GM19240 (cell line): Measurements from ENCODE around the gene BRI3.
"Not testable (repeated sequence)": the region's sequence is repeated elsewhere in the genome, so short reads cannot be mapped to it uniquely, and the experiment has no call there.

Experiments
- DNase-seq: peaks from one replicate; pipeline ENCODE4 v3.0.0; 2011; ENCODE audit warnings: low spot score; ENCODE audit not compliant: insufficient read length

Gene BRI3

DNA sequence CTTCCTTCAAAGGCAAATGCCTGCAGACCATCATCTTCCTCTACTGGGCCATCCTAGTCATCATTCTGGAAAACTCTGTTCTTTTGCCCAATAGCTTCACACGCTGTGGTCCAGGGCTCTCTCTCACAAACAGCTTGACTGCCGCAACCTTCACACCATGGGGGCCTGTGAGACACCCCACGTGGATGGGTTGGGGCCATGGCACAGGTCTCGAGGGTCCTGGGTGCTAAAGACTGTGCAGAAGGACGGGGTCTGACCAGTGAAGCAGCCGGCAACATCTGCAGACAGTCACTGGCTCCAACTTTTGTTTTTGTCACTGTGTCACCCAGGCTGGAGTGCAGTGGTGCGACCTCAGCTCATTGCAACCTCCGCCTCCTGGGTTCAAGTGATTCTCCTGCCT lies 28.1 kb downstream of the BRI3 start:
- DNase-seq: no peak

GRCh38 chr7:98312201-98312600 lies 30.7 kb downstream of the BRI3 start:
- DNase-seq: no peak

DNA sequence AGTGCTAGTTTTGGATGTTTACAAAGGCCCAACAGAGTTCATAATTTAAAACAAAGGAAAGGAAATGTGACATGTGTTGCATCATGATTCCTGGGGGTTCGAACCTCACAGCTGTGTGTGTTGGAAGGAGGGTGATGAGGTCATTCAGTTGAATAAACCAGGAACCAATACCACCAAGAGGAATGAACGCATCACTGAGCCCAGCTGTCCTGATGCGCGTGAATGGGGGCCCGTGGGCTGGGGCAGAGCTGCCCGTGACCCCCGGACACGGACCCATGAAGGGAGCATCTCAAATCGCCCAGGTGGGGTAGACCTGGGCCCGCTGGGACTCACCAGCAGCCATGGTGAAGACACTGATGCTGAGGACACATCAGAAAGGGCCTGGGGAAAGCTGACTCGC lies 33.0 kb downstream of the BRI3 start:
- DNase-seq: no peak

- DNase-seq: no peak
These were observed 34.0 kb downstream of the BRI3 start for GRCh38 chr7:98315318-98315993.

GRCh38 chr7:98315994-98316527 lies 34.6 kb downstream of the BRI3 start:
- not testable (repeated sequence) for DNase-seq

DNA sequence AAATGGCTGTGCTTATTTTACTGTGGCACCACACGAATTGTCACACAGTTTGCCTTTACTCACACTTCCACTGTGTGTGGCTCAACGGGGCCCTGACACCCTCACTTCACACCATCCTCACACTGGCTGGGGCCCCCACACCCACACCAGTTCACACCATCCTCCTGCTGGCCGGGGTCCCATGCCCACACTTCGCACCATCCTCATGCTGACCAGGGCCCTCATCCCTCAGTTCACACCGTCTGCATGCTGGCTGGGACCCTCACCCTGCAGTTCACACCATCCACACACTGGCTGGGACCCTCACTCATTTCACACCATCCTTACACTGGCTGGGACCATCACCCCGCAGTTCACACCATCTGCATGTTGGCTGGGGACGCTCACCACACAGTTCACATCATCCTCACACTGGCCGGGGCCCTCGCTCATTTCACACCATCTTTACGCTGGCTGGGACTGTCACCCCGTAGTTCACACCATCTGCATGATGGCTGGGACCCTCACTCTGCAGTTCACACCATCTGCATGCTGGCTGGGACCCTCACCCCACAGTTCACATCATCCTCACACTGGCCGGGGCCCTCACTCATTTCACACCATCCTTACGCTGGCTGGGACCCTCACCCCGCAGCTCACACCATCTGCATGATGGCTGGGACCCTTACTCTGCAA lies 36.0 kb downstream of the BRI3 start:
- DNase-seq: no peak

- DNase-seq: no peak
These were observed 37.7 kb downstream of the BRI3 start for GRCh38 chr7:98319176-98319575.

GRCh38 chr7:98321301-98321700 lies 39.8 kb downstream of the BRI3 start:
- DNase-seq: no peak

DNA sequence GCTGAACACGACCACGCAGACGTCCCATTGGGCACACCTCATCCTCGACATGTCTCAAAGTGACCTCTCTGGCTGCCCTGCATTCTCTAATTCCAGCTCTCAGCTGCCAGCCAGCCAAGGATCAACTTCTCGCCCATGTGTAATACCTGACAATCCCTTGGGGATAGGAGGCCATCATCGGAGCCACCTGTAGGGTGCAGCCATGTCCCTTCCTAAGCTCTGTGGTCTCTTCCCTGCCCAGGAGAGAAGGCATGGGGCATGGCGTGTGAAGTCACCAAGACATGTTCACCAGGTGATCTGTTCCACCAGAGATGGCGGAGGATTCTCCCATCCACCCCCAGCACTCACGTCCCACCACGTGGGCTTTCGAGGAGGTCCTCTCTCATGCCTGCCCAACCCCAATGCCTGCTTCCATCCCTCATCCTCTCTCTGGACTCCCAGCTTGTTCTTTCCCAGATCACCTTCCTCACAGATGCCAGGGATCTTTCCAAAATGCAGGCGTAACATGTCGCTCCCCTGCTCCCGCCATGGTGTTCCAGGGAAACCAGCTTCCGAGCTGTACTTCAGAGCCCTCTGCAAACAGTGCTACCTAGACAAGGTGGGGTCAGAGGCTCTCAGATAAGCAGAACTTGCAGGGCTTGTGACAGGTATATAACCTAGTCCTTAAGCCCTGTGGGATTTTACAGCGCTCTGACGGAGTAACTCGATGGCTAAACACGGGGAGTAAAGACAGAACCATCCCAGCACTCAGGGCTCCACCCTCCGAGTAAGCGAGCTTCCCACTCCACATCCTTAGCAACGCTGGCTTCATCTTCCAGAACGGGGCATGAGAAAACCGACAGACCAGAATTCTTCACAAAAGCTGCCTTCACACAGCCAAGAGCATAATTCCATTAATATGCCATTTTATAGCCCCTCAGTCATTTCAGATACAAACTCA lies 41.1 kb downstream of the BRI3 start:
- no peak for DNase-seq

DNA sequence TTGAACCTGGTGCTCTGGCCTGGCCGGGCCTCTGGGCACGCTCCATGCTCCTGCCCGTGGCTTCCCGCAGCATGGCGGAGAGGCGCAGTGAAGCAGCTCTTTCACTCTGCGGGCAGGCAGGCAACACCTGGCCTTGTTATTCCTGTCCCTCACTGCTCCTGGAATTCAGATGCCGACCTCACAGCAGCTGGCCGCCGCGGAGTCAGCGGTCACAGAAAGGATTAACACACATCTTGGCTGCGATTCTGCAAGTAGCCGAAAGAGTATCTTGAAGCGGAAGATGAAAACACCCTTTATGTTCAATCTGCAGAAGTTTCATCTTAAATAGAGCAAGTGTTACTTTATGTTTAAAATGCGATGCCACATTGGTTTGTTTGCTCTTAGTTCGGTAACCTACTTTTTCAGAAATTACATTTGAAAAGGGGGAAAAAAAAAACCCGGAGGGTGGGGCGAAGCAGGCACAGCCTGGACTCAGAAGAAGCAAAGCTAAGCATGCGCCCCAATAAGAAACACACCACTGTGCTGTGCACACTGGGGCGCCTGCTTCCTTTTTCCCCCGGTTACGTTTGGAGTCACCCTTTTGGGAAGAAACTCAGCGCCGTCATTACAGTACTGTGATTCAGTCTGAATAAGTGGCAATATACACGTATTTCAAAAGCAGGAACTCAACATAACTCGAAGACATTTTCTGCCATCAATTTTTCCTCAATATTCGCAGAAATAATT lies 42.3 kb downstream of the BRI3 start:
- no peak for DNase-seq

DNA sequence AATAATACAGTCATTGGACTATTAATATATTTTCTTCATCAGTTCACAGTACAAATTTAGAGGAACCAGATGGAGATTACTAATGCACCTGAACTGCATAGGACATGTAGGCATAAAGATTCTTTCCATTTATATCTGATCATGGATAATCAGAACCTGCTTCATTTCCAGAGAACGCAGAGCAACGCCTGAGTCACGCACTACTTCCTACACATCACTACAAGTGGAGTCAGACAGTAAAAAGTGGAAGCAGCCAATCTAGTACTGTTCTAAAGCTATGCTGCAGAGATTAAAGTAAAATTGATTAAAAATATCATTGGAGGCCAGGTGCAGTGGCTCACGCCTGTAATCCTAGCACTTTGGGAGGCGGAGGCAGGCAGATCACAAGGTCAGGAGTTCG lies 43.3 kb downstream of the BRI3 start:
- no peak for DNase-seq

- DNase-seq: no peak
These were observed 47.8 kb downstream of the BRI3 start for GRCh38 chr7:98329100-98329790.

DNA sequence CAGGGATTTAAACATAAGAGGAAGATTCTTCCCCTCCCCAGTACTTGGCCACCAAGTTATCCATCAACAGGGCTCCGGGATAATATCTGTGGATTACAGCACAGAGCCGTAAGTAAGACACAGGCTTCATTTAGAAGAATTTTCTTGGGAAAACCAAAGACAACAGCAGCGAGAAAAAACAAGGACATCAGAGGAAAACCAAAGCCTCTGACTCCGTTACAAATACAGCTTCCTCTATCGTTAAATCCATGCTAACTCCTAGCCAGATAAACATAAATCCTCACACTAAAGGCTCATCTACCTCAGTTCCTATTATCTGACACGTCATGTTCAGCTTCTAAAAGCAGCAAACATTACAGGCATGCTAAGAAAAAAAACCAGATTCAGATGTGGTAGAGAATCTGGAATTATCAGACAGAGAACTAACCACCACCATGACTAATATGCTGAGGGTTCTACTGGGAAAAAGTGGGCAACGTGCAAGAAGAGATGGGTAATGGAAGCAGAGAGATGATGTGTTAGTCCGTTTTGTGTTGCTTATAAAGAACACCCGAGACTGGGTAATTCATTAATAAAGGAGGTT lies 48.4 kb downstream of the BRI3 start:
- no peak for DNase-seq

GRCh38 chr7:98330926-98331529 lies 49.5 kb downstream of the BRI3 start:
- no peak for DNase-seq

- DNase-seq: no peak
These were observed 52.6 kb downstream of the BRI3 start for GRCh38 chr7:98334081-98334480.

- no peak for DNase-seq
These were observed 54.0 kb downstream of the BRI3 start for GRCh38 chr7:98335411-98335977.

- no peak for DNase-seq
These were observed 57.0 kb downstream of the BRI3 start for GRCh38 chr7:98338441-98338840.

GRCh38 chr7:98339043-98339442 lies 57.6 kb downstream of the BRI3 start:
- no peak for DNase-seq

DNA sequence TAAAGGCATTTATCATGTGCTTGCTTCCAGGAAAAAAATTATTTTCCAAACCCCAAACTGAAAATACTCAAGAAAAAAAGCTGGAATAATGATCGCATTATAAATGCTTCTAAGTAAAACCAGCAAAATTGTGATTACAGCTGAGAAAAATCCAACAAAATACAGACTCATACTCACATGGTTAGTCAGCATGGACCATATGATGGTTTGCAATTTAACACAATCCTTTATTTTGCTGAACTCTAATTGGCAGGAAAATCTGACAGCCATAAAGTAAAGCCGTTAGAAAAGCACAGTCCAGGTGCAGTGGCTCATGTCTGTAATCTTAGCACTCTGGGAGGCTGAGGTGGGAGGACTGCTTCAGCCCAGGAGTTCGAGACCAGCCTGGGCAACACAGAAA lies 59.6 kb downstream of the BRI3 start:
- no peak for DNase-seq
